ENCODE measurements around the gene WDR83. TPM values are rescaled to one million over a fixed set of nuclear protein-coding genes. Genes with fewer than 3 reads are reported as not detected.

The WDR83 gene
- total and polyA plus RNA-seq, 2 experiments from 2014 or later, result 9.1 to 19.5 TPM

- no peak for TF ChIP-seq EZH2 (IDR thresholded peaks at IDR 0.05; ENCODE audit: borderline replicate concordance)
- TF ChIP-seq CTCF (IDR thresholded peaks at IDR 0.05; ENCODE audit: poor library complexity), result no peak
- no peak for TF ChIP-seq EZH2phosphoT487 (IDR thresholded peaks at IDR 0.05; ENCODE audit: low read depth, severe bottlenecking, unreplicated experiment)
- no peak for DNase-seq (ENCODE audit: low spot score)
Observed at GRCh38 chr19:12680034-12680433, 13.4 kb downstream of the WDR83 start.

GRCh38 chr19:12681074-12681987 is 14.7 kb downstream of the WDR83 start, which contains the start of gene DHPS:
Gene DHPS (minus strand): TSS chr19:12681880. CDS start chr19:12681766, 114 bp downstream.
- WGBS (ENCODE audit: low lambda C conversion rate, missing lambda C conversion rate), result 1% methylated on average over 68 of the region's 68 CpGs
- H3K4me3 ChIP-seq, result peak within 1 kb of the TSS; percentile 84

More at GRCh38 chr19:12680034-12680433, 13.4 kb downstream of the WDR83 start:
- Histone ChIP-seq H3K9me3 (ENCODE audit: low read depth) (no peaks in the 10 kb centered on the region), H3K4me2 (peak overlapping the region; percentile 83), H2AFZ (no peak overlapping the region), H3K27ac (no peak overlapping the region), H3K27me3 (no peaks in the 10 kb centered on the region), H4K20me1 (ENCODE audit: insufficient read depth, poor library complexity, severe bottlenecking) (no peaks in the 10 kb centered on the region), H3K79me2 (peaks cover 16% of the 10 kb centered on the region), H3K4me1 (ENCODE audit: insufficient read depth) (peaks cover 7% of the 10 kb centered on the region), H3K4me3 (no peak overlapping the region), H3K36me3 (replicated peaks; ENCODE audit: insufficient read depth, low read depth) (no peaks in the 10 kb centered on the region), H3K9me2 (replicated peaks; ENCODE audit: insufficient read depth) (no peaks in the 10 kb centered on the region)
- 94% methylated on average over 9 of the region's 9 CpGs for WGBS (ENCODE audit: low lambda C conversion rate, missing lambda C conversion rate)

GRCh38 chr19:12685831-12686230 is 19.2 kb downstream of the WDR83 start:
- DNase-seq (ENCODE audit: low spot score), result no peak
- Histone ChIP-seq H4K20me1 (ENCODE audit: insufficient read depth, poor library complexity, severe bottlenecking) (no peaks in the 10 kb centered on the region), H3K4me1 (ENCODE audit: insufficient read depth) (peaks cover under 1% of the 10 kb centered on the region), H3K9me2 (replicated peaks; ENCODE audit: insufficient read depth) (no peaks in the 10 kb centered on the region), H3K79me2 (no peaks in the 10 kb centered on the region), H3K9me3 (ENCODE audit: low read depth) (no peaks in the 10 kb centered on the region), H3K4me2 (no peak overlapping the region), H3K27me3 (no peaks in the 10 kb centered on the region), H2AFZ (no peak overlapping the region), H3K36me3 (replicated peaks; ENCODE audit: insufficient read depth, low read depth) (no peaks in the 10 kb centered on the region), H3K27ac (no peak overlapping the region), H3K4me3 (no peak overlapping the region)
- 75% methylated on average over 3 of the region's 3 CpGs for WGBS (ENCODE audit: low lambda C conversion rate, missing lambda C conversion rate)
- TF ChIP-seq CTCF (IDR thresholded peaks at IDR 0.05; ENCODE audit: poor library complexity), result no peak
- TF ChIP-seq EZH2phosphoT487 (IDR thresholded peaks at IDR 0.05; ENCODE audit: low read depth, severe bottlenecking, unreplicated experiment), result no peak
- TF ChIP-seq EZH2 (IDR thresholded peaks at IDR 0.05; ENCODE audit: borderline replicate concordance), result no peak

More at GRCh38 chr19:12681074-12681987, 14.7 kb downstream of the WDR83 start, which contains the start of gene DHPS:
- H3K79me2 ChIP-seq, result peaks cover 16% of the 10 kb centered on the region
- H3K4me1 ChIP-seq (ENCODE audit: insufficient read depth), result peaks cover 7% of the 10 kb centered on the region
- peak within 1 kb of the TSS; percentile 99 for H3K27ac ChIP-seq
- H2AFZ ChIP-seq, result peak within 1 kb of the TSS; percentile 94
- H3K9me2 ChIP-seq (replicated peaks; ENCODE audit: insufficient read depth), result no peaks in the 10 kb centered on the region
- H4K20me1 ChIP-seq (ENCODE audit: insufficient read depth, poor library complexity, severe bottlenecking), result no peaks in the 10 kb centered on the region
- no peaks in the 10 kb centered on the region for H3K9me3 ChIP-seq (ENCODE audit: low read depth)
- peak; percentile 98 for DNase-seq (ENCODE audit: low spot score)
- H3K27me3 ChIP-seq, result no peaks in the 10 kb centered on the region
- H3K36me3 ChIP-seq (replicated peaks; ENCODE audit: insufficient read depth, low read depth), result no peaks in the 10 kb centered on the region
- peak within 1 kb of the TSS; percentile 83 for H3K4me2 ChIP-seq
- TF ChIP-seq EZH2 (IDR thresholded peaks at IDR 0.05; ENCODE audit: borderline replicate concordance) (no peak), CTCF (IDR thresholded peaks at IDR 0.05; ENCODE audit: poor library complexity) (no peak), EZH2phosphoT487 (IDR thresholded peaks at IDR 0.05; ENCODE audit: low read depth, severe bottlenecking, unreplicated experiment) (no peak)

Measured in hepatocyte (in vitro differentiated cells).